ENCODE results near the gene SPRY4.
"Not testable (repeated sequence)": the region's sequence is repeated elsewhere in the genome, so short reads cannot be mapped to it uniquely, and the experiment has no call there.

The SPRY4 gene

GRCh38 chr5:142339781-142340180, 15.0 kb upstream of the SPRY4 start:
- in situ Hi-C loops (cut with MboI; ENCODE audit: low sequenced_read_pairs), result no loop called here

GRCh38 chr5:142334538-142334937, 9.7 kb upstream of the SPRY4 start:
- in situ Hi-C loops (cut with MboI; ENCODE audit: low sequenced_read_pairs), result no loop called here

GRCh38 chr5:142333749-142334148, 8.9 kb upstream of the SPRY4 start:
- in situ Hi-C loops (cut with MboI; ENCODE audit: low sequenced_read_pairs), result not testable (repeated sequence)

GRCh38 chr5:142330444-142330843, 5.6 kb upstream of the SPRY4 start:
- in situ Hi-C loops (cut with MboI; ENCODE audit: low sequenced_read_pairs), result no loop called here

- in situ Hi-C loops (cut with MboI; ENCODE audit: low sequenced_read_pairs), result no loop called here
Observed at GRCh38 chr5:142330026-142330425, 5.2 kb upstream of the SPRY4 start.

GRCh38 chr5:142327111-142327842, 2.5 kb upstream of the SPRY4 start:
- in situ Hi-C loops (cut with MboI; ENCODE audit: low sequenced_read_pairs), result no loop called here

GRCh38 chr5:142326480-142326938, 1.7 kb upstream of the SPRY4 start:
- in situ Hi-C loops (cut with MboI; ENCODE audit: low sequenced_read_pairs), result no loop called here

GRCh38 chr5:142325725-142326479, 1.1 kb upstream of the SPRY4 start:
- in situ Hi-C loops (cut with MboI; ENCODE audit: low sequenced_read_pairs), result no loop called here

- in situ Hi-C loops (cut with MboI; ENCODE audit: low sequenced_read_pairs), result no loop called here
Observed at GRCh38 chr5:142324136-142324870, 518 bp downstream of the SPRY4 start.

- in situ Hi-C loops (cut with MboI; ENCODE audit: low sequenced_read_pairs), result no loop called here
Observed at GRCh38 chr5:142323480-142324135, 1.2 kb downstream of the SPRY4 start.

- in situ Hi-C loops (cut with MboI; ENCODE audit: low sequenced_read_pairs), result no loop called here
Observed at GRCh38 chr5:142322747-142323479, 1.9 kb downstream of the SPRY4 start.

- in situ Hi-C loops (cut with MboI; ENCODE audit: low sequenced_read_pairs), result no loop called here
Observed at GRCh38 chr5:142322403-142322746, 2.4 kb downstream of the SPRY4 start.

- in situ Hi-C loops (cut with MboI; ENCODE audit: low sequenced_read_pairs), result no loop called here
Observed at GRCh38 chr5:142320851-142321560, 3.8 kb downstream of the SPRY4 start.

- in situ Hi-C loops (cut with MboI; ENCODE audit: low sequenced_read_pairs), result no loop called here
Observed at GRCh38 chr5:142320430-142320738, 4.4 kb downstream of the SPRY4 start.

GRCh38 chr5:142319560-142320429, 5.0 kb downstream of the SPRY4 start:
- in situ Hi-C loops (cut with MboI; ENCODE audit: low sequenced_read_pairs), result no loop called here

GRCh38 chr5:142319105-142319504, 5.7 kb downstream of the SPRY4 start:
- in situ Hi-C loops (cut with MboI; ENCODE audit: low sequenced_read_pairs), result no loop called here

- in situ Hi-C loops (cut with MboI; ENCODE audit: low sequenced_read_pairs), result no loop called here
Observed at GRCh38 chr5:142317753-142318152, 7.1 kb downstream of the SPRY4 start.

- in situ Hi-C loops (cut with MboI; ENCODE audit: low sequenced_read_pairs), result no loop called here
Observed at GRCh38 chr5:142317173-142317572, 7.6 kb downstream of the SPRY4 start.

- in situ Hi-C loops (cut with MboI; ENCODE audit: low sequenced_read_pairs), result no loop called here
Observed at GRCh38 chr5:142316681-142317080, 8.1 kb downstream of the SPRY4 start.
